KOPT-K1 (cell line): Measurements from ENCODE around the gene ARMCX2.

Experiments
- H3K27ac ChIP-seq: fragments of 200-600 bp; sonication (generic); 2 replicates; pipeline ENCODE4 v1.5.1; 2016; ENCODE audit warnings: antibody characterized with exemption, mild to moderate bottlenecking, low read depth, low read length; ENCODE audit not compliant: poor library complexity, severe bottlenecking
- H3K36me3 ChIP-seq: fragments of 200-600 bp; sonication (generic); 2 replicates; pipeline ENCODE4 v1.5.1; 2017; ENCODE audit warnings: antibody characterized with exemption, mild to moderate bottlenecking, low read length, moderate library complexity; ENCODE audit not compliant: insufficient read depth
- H3K9me3 ChIP-seq: fragments of 200-600 bp; sonication (generic); 2 replicates; pipeline ENCODE4 v1.5.1; 2017; ENCODE audit warnings: antibody characterized with exemption, low read length, mild to moderate bottlenecking; ENCODE audit not compliant: insufficient read depth, poor library complexity, severe bottlenecking

ARMCX2 gene

DNA sequence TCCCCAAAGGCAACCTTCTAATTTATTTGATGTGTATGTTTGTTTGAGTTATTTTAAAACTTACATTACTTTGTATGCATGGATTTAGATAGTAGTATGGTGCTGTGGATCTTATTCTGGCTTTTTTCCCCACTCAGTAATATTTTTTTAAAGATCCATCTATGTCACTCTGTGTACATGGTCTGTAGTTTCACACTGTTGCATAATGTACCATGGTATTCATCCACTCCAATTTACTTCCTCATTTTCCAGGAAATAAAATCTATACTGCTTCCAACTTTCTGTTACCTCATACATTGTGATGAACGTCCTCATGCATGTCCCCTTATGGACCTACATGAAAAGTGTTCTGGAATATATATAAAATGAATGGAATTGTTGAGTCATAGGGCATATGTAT is 17.6 kb downstream of the ARMCX2 start:
- no peak overlapping the region for H3K27ac ChIP-seq
- H3K9me3 ChIP-seq: no peaks in the 10 kb centered on the region
- H3K36me3 ChIP-seq: no peaks in the 10 kb centered on the region

DNA sequence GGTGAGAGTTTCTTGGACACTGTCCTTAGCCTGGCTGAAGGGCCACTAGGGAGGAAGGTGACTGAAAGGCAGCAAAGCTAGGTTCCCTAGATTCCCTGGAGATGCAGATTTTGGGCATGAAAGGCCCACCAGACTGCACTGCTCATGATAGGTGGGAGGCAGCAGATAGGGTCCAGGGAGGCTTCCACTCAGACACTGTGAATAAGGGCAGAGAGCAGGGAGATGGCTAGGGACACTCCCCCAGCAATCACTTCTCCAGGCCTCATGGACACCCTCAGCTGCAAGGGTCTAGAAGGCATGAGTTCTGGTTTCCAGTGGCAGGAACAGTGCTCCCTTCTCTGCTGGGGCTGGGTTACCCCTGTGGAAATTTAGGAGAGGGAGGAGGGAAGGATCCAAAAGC is 20.1 kb downstream of the ARMCX2 start:
- Histone ChIP-seq H3K36me3 (no peaks in the 10 kb centered on the region), H3K9me3 (no peaks in the 10 kb centered on the region), H3K27ac (no peak overlapping the region)

- no peak overlapping the region for H3K27ac ChIP-seq
- no peaks in the 10 kb centered on the region for H3K9me3 ChIP-seq
- H3K36me3 ChIP-seq: no peaks in the 10 kb centered on the region
Measured at GRCh38 chrX:101619364-101619763, 40.3 kb downstream of the ARMCX2 start.

DNA sequence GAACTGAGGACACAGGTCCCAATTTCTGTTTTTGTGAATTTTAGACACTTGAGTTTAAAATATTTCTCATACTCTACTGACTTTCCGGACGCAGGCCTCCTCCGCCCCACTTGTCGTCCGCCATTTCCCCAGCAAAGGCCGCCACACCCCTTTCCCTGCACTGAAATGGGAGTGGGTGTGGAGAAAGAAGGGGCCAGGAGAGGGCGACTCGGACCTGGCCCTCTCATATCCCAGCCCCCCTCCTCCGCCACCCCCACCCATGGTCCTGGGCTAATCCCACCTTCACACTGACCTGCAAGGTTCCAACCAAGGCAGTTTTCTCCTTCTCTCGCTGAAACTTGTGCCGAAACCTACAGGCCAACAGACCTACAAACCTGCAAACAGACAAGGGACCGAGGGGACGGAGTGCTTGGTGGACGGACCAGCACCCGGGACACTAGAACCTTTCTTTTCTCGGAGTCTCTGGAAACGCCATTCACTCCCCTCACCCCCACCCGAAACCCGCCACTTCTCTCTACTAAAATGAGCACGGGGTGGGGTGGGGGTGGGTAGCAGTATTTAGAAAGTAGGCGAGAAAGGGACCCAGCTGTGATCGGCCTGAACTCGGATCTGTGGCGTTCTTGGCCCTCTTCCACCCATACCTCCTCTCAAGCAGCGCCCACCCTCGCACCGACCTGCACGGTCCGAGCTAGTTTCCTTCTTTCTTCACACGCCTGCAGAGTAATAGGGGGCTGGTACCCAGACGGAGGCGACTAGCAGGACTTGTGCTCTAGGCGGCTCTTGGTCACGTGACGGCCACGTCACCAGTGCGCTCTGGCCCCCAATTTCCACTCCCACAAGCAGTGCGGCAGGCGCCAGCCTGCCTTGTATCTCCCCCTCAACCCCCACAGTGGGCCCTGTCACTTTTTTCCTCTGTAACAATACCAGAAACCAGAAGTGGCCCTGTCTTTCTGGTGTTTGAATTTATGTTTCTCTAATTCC is 42.1 kb downstream of the ARMCX2 start, which contains the start of gene ARMCX6:
ARMCX6 (minus strand) TSS at position 790 of the 981 bp plus-strand sequence. CDS start 1,380 bp downstream, outside the sequence.
- H3K36me3 ChIP-seq: no peaks in the 10 kb centered on the region
- no peaks in the 10 kb centered on the region for H3K9me3 ChIP-seq
- H3K27ac ChIP-seq: peak within 1 kb of the TSS; percentile 70

DNA sequence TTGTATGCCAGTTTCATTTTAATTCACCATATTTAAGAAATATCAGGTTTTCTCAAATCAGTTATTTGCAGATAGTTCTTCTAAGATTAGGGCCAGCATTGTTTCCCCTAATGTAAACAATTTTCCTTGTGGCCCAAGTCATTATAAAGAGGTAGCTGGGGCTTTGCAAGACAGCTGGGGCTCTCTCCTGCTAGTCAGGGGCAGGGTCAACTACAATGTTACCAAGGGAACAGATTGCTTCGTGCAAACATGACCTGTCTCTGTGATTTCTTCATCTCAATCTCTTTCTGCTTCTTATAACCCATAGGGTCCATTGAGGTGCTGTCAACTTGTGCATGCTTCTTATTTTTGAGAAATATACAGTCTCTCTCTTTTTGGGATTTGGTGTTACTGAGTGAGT is 53.9 kb downstream of the ARMCX2 start:
- Histone ChIP-seq H3K27ac (no peak overlapping the region), H3K9me3 (no peaks in the 10 kb centered on the region), H3K36me3 (no peaks in the 10 kb centered on the region)
